GM12878 (cell line): ENCODE results near the gene ZNF608.

ENCODE experiments used
- ATF7 ChIP-seq: fragments of 450-650 bp; IDR thresholded peaks from 2 replicates; pipeline ENCODE4 v1.6.1; 2016; ENCODE audit warnings: low read depth, mild to moderate bottlenecking
- BRCA1 ChIP-seq: IDR thresholded peaks from 2 replicates; pipeline ENCODE4 v1.6.1; 2011; ENCODE audit warnings: low read depth, low read length, improper control_type of control experiment
- EZH2 ChIP-seq: IDR thresholded peaks from 2 replicates; pipeline ENCODE4 v1.6.1; 2012; ENCODE audit warnings: low read depth, mild to moderate bottlenecking, control low read depth, inconsistent platforms, low read length, borderline replicate concordance; ENCODE audit not compliant: control insufficient read depth
- JUND ChIP-seq: IDR thresholded peaks from 2 replicates; pipeline ENCODE4 v1.6.1; 2012; ENCODE audit warnings: low read depth, mild to moderate bottlenecking, low read length, improper control_type of control experiment, moderate library complexity
- MYC ChIP-seq: IDR thresholded peaks from 2 replicates; pipeline ENCODE4 v1.6.1; 2011; ENCODE audit warnings: mild to moderate bottlenecking, low read length, moderate library complexity, inconsistent platforms; ENCODE audit not compliant: insufficient read depth, insufficient replicate concordance, insufficient read length, severe bottlenecking
- NFYB ChIP-seq: IDR thresholded peaks from 2 replicates; pipeline ENCODE4 v1.6.1; 2011; ENCODE audit warnings: low read depth, mild to moderate bottlenecking, low read length, improper control_type of control experiment, moderate library complexity; ENCODE audit not compliant: insufficient read depth
- POLR2A ChIP-seq: IDR thresholded peaks from 2 replicates; pipeline ENCODE4 v1.6.1; 2011; ENCODE audit warnings: low read depth, mild to moderate bottlenecking, low read length
- YY1 ChIP-seq: IDR thresholded peaks from 2 replicates; pipeline ENCODE4 v1.6.1; 2011; ENCODE audit warnings: low read depth, mild to moderate bottlenecking, low read length
- ZBTB11 ChIP-seq: fragments of 450-650 bp; formaldehyde crosslinking; IDR thresholded peaks from 2 replicates; pipeline ENCODE4 v1.5.0; 2022; ENCODE audit warnings: mild to moderate bottlenecking, missing genetic modification characterization
- ZNF24 ChIP-seq: fragments of 450-650 bp; IDR thresholded peaks from 2 replicates; pipeline ENCODE4 v1.6.1; 2017; ENCODE audit warnings: antibody characterized with exemption, mild to moderate bottlenecking

- no peak for TF ChIP-seq YY1
- no peak for TF ChIP-seq JUND
- TF ChIP-seq ZBTB11 (CRISPR knock-in tag): no peak
- no peak for TF ChIP-seq ZNF24
- peak; percentile 26; the same call in 1 of the 2 replicates for TF ChIP-seq POLR2A
- TF ChIP-seq NFYB: no peak
- TF ChIP-seq ATF7: no peak
- TF ChIP-seq BRCA1: no peak
- TF ChIP-seq MYC: no peak
- TF ChIP-seq EZH2: no peak
These were observed 21.9 kb downstream of the ZNF608 start for GRCh38 chr5:124724357-124725039.
